Measurements from ENCODE around the gene LUZP1.

Gene LUZP1

GRCh38 chr1:23152966-23153684 is 15.5 kb downstream of the LUZP1 start:
- DNase-seq (ENCODE audit: low spot score): no peak

DNA sequence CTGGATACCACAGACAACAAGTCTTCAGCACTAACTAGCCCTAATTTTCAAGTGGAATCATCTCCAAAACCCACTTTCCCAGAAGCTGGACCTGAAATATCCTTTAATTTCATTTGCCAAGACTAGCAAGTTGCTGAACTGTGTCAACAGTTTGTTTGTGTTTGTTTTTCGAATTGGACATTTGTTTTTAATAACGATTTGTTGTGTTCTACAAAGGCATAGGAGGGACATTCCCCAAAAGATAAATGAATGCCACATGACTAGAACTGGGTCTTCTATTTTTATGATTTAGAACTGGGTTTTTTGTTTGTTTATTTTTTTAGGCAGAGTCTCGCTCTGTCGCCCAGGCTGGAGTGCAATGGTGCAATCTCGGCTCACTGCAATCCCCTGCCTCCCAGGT is 17.9 kb downstream of the LUZP1 start:
- DNase-seq (ENCODE audit: low spot score): no peak

DNA sequence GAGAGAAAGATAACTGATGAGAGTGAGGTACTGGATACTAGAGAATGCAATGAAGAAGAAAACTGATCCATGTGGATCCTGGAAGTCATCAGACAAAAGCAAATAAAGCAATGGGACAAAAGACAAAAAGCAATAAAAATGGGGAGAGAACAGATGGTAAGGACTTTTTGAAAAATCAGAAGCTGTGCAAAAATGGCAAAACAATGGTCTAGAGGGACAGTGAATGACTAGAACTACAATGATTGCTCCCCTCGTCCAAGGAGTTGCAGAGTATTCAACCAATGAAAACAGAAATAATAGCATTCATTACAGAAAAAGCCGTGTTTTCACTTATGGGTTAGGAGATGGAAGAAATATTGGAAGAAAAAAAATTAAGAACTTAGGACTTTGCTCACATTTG is 18.5 kb downstream of the LUZP1 start:
- DNase-seq (ENCODE audit: low spot score): no peak

- no peak for DNase-seq (ENCODE audit: low spot score)
These were observed 19.5 kb downstream of the LUZP1 start for GRCh38 chr1:23149114-23149513.

DNA sequence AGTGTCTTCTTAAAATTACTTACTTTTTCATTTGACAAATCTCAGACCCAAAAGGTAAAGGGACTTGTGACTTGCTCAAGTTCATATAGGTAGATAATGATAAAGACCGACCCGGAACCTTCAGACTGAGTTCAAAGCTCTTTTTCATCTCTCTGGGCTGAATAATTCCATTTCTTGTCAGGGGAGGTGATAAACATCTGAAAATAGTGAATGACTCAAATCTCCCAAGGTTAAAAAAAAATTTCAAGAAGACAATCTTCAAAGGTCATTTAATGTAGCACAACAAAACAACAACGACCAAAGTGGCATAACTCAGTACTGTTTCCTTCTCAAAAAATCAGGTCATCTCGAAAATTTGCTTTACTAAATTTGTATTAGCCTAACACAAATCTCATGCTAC is 20.6 kb downstream of the LUZP1 start:
- no peak for DNase-seq (ENCODE audit: low spot score)

DNA sequence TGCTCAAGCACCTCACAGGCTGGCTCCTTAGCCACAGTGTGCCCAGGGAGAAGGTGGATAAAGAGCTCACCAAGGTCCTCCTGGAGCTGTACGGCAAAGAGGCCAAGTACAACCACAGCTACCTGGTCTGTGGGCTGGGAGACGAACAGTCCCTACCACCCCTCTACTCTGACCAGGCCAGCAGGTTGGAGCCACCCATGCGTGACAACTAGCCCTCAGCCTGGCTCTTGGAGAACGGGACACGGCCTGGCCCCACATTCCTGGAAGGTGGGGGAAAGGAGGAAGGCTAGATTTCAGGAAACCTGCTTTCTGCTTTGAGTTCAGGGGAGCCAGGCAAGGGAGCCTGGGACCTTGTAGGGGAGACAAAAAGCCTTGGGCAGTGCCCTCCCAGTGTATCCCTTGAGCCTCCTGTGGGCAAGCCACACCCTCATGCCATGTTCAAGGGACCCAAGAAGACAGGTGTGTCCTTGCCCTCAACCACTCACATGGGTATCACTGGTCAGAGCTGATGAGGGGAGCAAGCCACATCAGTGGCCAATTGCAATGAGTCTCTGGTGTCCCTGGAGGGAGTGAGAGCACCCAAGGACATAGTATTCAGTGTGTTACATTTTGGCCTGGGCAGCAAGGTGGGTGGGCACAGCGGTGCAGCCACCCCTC is 27.6 kb downstream of the LUZP1 start:
- no peak for DNase-seq (ENCODE audit: low spot score)

GRCh38 chr1:23135268-23135667 is 33.4 kb downstream of the LUZP1 start:
- DNase-seq (ENCODE audit: low spot score): no peak

- no peak for DNase-seq (ENCODE audit: low spot score)
These were observed 34.6 kb downstream of the LUZP1 start for GRCh38 chr1:23134055-23134454.

GRCh38 chr1:23133587-23133986 is 35.1 kb downstream of the LUZP1 start:
- no peak for DNase-seq (ENCODE audit: low spot score)

DNA sequence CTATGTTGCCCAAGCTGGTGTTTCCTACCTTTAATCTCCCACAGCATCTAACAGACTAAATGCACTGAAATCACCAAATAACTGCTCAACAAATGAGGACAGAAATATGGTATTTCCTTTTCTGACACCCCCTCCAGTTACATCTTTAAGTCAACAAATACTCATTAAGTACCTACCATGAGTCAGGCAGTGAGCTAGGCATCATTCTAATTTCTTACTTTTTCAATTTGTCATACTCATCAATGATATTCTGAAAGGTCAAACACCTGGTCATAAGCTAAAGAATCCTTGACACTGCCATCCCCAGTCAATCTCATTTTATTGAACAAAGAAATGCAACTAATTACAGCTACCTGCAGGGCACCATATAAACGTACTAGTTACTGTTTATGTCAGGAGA is 36.6 kb downstream of the LUZP1 start:
- no peak for DNase-seq (ENCODE audit: low spot score)

DNA sequence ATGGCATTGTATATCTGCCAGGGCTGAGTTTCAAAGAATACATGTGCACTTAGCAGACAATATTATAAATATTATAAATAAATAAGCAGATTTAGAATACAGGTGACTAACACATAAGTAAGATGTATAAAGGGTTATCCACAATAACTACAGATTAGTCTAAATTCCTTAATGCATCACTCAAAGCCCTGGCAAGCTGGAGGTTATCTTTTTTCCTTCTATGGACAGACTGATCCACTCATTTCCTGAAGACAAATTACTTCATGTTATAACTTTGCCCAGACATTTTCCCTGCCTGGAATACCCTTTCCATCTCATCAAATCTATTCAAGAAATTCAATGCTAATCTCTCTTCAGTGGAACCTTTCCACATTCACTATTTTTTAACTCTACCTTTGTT is 38.8 kb downstream of the LUZP1 start:
- DNase-seq (ENCODE audit: low spot score): no peak

DNA sequence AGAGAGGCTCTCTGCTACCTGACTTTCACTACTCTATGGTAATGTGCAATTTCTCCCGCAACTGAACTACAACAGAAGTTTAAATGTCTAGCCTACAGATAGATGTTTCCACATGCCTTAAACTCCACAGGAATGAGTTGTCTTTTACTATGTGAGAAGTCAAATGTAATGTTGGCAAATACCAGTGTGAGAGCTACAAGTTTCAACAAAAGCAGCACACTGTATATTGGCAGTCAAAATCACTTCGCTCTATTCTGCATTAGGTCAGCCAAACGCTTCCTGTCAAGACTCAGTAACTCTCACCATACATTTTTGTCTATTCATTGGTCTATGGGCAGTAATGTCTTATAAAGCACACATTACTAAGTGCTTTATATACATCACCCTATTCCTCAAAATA is 41.9 kb downstream of the LUZP1 start:
- DNase-seq (ENCODE audit: low spot score): no peak

DNA sequence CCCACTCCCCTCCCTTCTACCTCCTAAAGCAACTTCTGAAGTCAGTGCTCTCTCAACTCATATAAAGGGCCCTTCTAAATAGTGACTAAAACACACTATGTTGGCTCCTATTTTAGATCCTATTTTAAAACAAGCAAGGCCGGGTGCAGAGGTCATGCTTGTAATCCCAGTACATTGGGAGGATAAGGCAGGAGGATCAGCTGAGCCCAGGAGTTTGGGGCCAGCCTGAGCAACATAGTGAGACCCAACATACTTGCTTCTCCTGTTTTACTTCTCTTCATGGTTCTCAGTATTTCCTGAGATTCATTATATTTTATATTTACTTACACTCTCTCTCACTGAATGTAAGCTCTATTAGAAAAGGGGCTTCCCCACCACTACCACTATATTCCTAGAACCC is 42.5 kb downstream of the LUZP1 start:
- no peak for DNase-seq (ENCODE audit: low spot score)

- DNase-seq (ENCODE audit: low spot score): no peak
These were observed 43.2 kb downstream of the LUZP1 start for GRCh38 chr1:23125489-23125888.

- DNase-seq (ENCODE audit: low spot score): no peak
These were observed 44.2 kb downstream of the LUZP1 start for GRCh38 chr1:23124259-23125026.

DNA sequence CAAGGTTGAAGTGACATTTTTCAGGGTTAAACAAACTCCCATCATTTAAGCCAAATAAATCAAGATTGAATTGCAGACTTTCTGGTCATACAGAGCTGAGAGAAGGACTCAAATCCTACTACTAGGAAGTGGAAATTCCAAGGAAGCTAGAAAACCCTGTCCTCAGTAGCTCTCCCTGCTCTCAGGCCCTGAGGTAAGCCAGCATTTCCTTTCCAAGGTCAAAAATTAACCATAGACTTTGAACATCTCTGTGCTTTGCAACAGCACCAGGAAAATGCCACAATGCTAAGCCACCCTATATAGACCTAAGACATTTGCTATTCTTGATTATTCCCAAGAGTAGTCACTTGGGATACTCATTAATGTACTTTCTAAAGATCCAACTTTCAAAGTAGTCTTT is 45.1 kb downstream of the LUZP1 start:
- no peak for DNase-seq (ENCODE audit: low spot score)

DNA sequence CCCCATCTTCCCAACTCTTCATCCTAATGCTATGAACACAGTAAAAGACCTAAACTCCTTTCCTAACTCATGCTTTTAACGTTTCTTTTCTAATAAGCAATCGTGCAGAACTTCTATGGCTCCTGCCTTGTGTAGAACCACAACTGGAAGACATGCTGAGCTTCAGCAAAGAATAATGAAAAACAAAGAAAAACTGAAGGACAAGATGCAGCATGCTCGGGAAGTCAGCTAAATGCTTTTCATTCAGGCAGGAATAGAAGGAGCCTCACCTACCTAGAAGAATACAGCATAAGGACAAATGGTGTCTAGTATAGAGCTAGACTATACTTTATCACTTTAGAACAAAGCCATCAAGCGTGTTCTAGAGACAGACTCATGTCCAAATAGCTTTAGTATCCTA is 45.9 kb downstream of the LUZP1 start:
- DNase-seq (ENCODE audit: low spot score): no peak

DNA sequence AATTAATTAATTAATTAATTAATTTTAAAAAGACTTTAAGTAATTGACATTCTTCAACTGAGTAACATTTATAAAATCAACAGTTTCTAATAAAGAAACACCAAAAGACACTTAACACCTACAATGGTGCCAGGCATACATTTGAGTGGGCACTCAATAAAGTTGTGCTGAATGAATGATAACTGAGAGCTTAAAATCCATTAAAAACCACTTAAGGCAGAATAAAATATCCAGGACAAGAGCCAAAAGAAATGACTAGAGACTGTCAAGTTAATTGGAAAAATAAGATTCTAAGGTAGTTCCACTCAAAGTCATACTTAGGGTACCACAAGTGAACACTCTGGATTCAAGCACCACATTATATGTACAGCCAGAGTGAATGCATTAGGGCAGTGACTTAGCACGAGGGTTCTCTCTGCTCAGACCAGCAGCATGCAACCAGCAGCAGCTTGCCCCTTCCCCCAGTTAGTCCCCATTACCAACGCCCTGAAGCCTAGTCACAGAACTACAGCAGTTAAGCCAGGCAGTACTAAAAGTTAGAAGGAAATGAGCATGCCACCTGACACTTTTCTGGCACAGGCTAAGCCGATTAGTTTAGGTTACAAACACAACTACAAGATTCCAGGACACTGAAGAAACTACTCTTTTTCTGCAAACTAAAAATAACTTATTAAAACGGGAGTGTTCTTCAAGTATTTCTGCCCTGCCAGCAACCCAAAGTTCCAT is 46.5 kb downstream of the LUZP1 start:
- peak; percentile 18 for DNase-seq (ENCODE audit: low spot score)

DNA sequence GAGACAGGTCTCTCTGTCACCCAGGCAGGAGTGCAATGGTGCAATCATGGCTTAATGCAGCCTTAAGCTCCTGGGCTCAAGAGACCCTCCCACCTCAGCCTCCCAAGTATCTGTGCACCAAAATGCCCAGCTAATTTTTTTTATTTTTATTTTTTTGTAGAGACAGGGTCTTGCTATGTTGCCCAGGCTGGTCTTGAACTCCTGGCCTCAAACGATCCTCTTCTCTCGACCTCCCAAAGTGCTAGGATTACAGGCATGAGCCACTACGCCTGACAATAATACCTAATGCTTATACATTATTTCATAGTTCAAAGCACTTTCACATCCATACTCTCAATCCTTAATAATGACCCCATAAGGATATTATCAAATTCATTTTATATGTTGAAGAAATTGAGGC is 48.3 kb downstream of the LUZP1 start:
- DNase-seq (ENCODE audit: low spot score): no peak

GRCh38 chr1:23118957-23119792 is 49.5 kb downstream of the LUZP1 start:
- no peak for DNase-seq (ENCODE audit: low spot score)

DNA sequence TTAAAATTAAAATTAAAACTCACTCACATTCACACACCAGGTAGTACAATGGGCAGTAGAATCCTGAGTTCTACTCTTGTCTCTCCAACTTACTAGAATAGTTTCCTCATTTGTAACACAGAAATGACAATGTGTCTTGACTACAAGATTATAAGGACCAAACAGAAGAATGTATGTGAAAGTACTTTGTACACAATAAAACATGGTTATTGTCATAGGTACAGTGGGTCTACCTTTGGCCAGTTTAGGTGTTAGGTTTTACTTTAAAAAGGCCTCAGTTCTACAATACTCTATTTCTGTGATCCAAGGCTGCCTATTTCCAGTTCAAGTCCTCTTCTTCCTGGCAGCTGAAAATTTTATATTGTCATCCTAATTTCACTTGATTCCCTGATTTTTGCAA is 50.2 kb downstream of the LUZP1 start:
- DNase-seq (ENCODE audit: low spot score): no peak

Measured in Ammon's horn (tissue), 1 donor.